Chondrocyte (in vitro differentiated cells): ENCODE data around the gene SLC35F1. TPM values are rescaled to one million over a fixed set of nuclear protein-coding genes. Genes with fewer than 3 reads are reported as not detected.
"Not testable (repeated sequence)": the region's sequence is repeated elsewhere in the genome, so short reads cannot be mapped to it uniquely, and the experiment has no call there.

ENCODE experiments used
- DNase-seq: peaks from one replicate; pipeline ENCODE4 v3.0.0; 2021; ENCODE audit warnings: mixed read lengths, low spot score
- H3K27ac Mint-ChIP-seq: one replicate; pipeline ENCODE4 v1.8.0; 2021; ENCODE audit warnings: mild to moderate bottlenecking, moderate library complexity, mixed read lengths; ENCODE audit not compliant: unreplicated experiment
- H3K27me3 Mint-ChIP-seq: 2 replicates; pipeline ENCODE4 v1.8.0; 2021; ENCODE audit warnings: low read depth, mixed read lengths
- H3K36me3 Mint-ChIP-seq: 2 replicates; pipeline ENCODE4 v1.8.0; 2021; ENCODE audit warnings: low read depth, mixed read lengths
- H3K4me1 Mint-ChIP-seq: 2 replicates; pipeline ENCODE4 v1.8.0; 2021; ENCODE audit warnings: low read depth, mild to moderate bottlenecking, mixed read lengths
- H3K4me3 Mint-ChIP-seq: one replicate; pipeline ENCODE4 v1.8.0; 2021; ENCODE audit warnings: mild to moderate bottlenecking, moderate library complexity, mixed read lengths; ENCODE audit not compliant: unreplicated experiment
- H3K9me3 Mint-ChIP-seq: 2 replicates; pipeline ENCODE4 v1.8.0; 2021; ENCODE audit warnings: low read depth, mixed read lengths
- CTCF ChIP-seq: fragments of 200-600 bp; sonication (generic); IDR thresholded peaks from 2 replicates; pipeline ENCODE4 v1.5.0; 2021; ENCODE audit warnings: antibody characterized with exemption, mild to moderate bottlenecking, moderate library complexity
- total RNA-seq: library from RNA; stranded (reverse); gene quantifications from 3 replicates; pipeline ENCODE4 v1.2.1, GENCODE V29; 2021

Gene SLC35F1
- total RNA-seq, 1 donor from 2014 or later = not detected

DNA sequence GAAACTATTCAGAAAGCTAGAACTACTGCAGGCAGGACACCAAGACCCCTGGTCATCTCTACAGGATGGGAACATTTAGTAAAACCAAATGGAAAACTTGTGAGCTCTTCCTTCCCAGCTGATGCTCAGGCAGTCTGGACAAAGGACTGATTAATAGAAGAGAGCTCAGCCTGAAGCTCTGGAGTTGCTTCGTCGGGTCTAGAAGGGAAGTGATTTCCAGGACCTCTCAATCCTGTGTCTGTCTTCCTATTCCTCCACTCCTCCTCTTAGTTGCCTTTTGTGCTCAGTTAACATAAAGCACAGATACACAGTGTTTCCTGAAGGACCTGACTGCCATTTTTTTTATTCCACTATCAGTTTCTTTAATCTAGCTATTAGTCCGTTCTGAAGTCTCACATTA is 54.2 kb downstream of the SLC35F1 start:
- H3K4me1 Mint-ChIP-seq = no peaks in the 10 kb centered on the region
- H3K4me3 Mint-ChIP-seq = no peak overlapping the region
- H3K27ac Mint-ChIP-seq = no peak overlapping the region
- DNase-seq = no peak
- H3K27me3 Mint-ChIP-seq = no peaks in the 10 kb centered on the region
- H3K9me3 Mint-ChIP-seq = peaks cover 11% of the 10 kb centered on the region
- TF ChIP-seq CTCF = no peak
- no peaks in the 10 kb centered on the region for H3K36me3 Mint-ChIP-seq

DNA sequence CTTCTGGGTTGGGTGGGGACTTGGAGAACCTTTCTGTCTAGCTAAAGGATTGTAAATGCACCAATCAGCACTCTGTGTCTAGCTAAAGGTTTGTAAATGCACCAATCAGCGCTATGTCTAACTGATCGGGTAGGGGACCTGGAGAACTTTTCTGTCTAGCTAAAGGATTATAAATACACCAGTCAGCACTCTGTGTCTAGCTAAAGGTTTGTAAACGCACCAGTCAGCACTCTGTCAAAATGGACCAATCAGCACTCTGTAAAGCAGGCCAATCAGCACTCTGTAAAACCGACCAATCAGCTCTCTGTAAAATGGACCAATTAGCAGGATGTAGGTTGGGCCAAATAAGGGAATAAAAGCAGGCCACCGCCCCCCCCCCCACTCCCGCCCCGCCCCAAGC is 58.7 kb downstream of the SLC35F1 start:
- not testable (repeated sequence) for H3K27ac Mint-ChIP-seq, H3K36me3 Mint-ChIP-seq, DNase-seq, H3K27me3 Mint-ChIP-seq, H3K4me1 Mint-ChIP-seq, H3K4me3 Mint-ChIP-seq
- peaks cover 11% of the 10 kb centered on the region for H3K9me3 Mint-ChIP-seq

DNA sequence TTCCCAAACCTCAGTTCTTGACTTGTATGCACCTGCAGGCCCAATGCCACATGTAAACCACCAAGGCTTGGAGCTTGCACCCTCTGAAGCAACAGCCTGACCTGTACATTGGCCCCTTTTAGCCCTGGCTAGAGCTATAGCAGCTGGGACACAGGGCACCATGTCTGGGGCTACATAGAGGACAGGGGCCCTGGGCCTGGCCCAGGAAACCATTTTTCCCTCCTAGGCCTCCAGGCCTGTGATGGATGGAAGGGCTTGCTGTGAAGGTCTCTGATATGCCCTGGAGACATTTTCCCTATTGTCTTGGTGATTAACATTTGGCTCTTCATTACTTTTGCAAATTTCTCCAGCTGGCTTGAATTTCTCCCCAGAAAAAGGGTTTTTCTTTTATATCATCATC is 64.6 kb downstream of the SLC35F1 start:
- H3K27ac Mint-ChIP-seq = no peak overlapping the region
- no peaks in the 10 kb centered on the region for H3K9me3 Mint-ChIP-seq
- no peaks in the 10 kb centered on the region for H3K36me3 Mint-ChIP-seq
- no peak for DNase-seq
- TF ChIP-seq CTCF = no peak
- H3K27me3 Mint-ChIP-seq = no peaks in the 10 kb centered on the region
- H3K4me1 Mint-ChIP-seq = no peaks in the 10 kb centered on the region
- no peak overlapping the region for H3K4me3 Mint-ChIP-seq

- no peaks in the 10 kb centered on the region for H3K36me3 Mint-ChIP-seq
- H3K27ac Mint-ChIP-seq = no peak overlapping the region
- H3K4me1 Mint-ChIP-seq = peaks cover 2% of the 10 kb centered on the region
- no peak for TF ChIP-seq CTCF
- H3K4me3 Mint-ChIP-seq = no peak overlapping the region
- DNase-seq = no peak
- no peaks in the 10 kb centered on the region for H3K9me3 Mint-ChIP-seq
- peaks cover 8% of the 10 kb centered on the region for H3K27me3 Mint-ChIP-seq
Observed at GRCh38 chr6:117974914-117975627, 68.0 kb downstream of the SLC35F1 start.

DNA sequence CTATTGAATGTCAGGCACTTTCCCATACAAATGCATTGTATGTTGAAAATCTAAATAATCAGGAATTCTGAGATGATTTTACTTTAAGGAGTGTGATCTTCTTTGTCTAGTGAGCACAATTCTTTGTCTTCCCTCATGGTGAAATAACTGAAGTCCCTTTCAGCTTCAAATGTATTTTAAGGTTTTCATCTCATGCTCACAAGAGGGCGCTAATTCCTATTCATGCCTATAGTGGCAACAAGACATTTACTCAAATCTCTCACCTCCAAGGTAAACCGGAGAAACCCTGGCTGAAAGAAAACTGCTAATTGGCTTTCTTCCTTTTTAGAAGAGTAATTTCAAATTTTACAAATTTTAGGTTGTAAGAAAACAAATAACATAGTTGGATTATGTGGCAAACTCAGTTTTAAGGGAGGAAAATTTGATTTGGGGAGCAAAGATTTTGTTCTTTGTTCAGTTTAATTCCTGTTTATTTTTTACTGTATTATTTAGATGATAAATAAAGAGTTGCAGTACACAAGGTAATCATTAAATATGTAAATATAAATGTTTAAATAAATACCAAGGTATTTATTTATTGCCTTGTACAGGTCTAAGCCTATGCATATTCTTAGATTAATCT is 69.1 kb downstream of the SLC35F1 start:
- TF ChIP-seq CTCF = peak; percentile 92
- no peaks in the 10 kb centered on the region for H3K36me3 Mint-ChIP-seq
- H3K27me3 Mint-ChIP-seq = peaks cover 8% of the 10 kb centered on the region
- no peaks in the 10 kb centered on the region for H3K9me3 Mint-ChIP-seq
- peaks cover 2% of the 10 kb centered on the region for H3K4me1 Mint-ChIP-seq
- H3K27ac Mint-ChIP-seq = no peak overlapping the region
- DNase-seq = no peak
- no peak overlapping the region for H3K4me3 Mint-ChIP-seq

- Mint-ChIP-seq H3K4me3 (no peak overlapping the region), H3K9me3 (no peaks in the 10 kb centered on the region), H3K27ac (no peak overlapping the region), H3K36me3 (no peaks in the 10 kb centered on the region), H3K27me3 (no peaks in the 10 kb centered on the region), H3K4me1 (no peaks in the 10 kb centered on the region)
- no peak for DNase-seq
- TF ChIP-seq CTCF = no peak
Observed at GRCh38 chr6:117985916-117986315, 78.9 kb downstream of the SLC35F1 start.
